Measurements from ENCODE around the gene LPGAT1.

LPGAT1 gene

GRCh38 chr1:211775170-211775569, 55.4 kb downstream of the LPGAT1 start:
- Histone ChIP-seq H3K9me3 (ENCODE audit: insufficient read depth, low read length) (no peaks in the 10 kb centered on the region), H4K20me1 (ENCODE audit: insufficient read depth, low read length) (no peaks in the 10 kb centered on the region), H3K9ac (ENCODE audit: low read length) (no peak overlapping the region), H3K79me2 (ENCODE audit: low read length) (no peaks in the 10 kb centered on the region), H3K4me2 (ENCODE audit: low read length) (no peak overlapping the region), H3K4me3 (ENCODE audit: low read length) (no peak overlapping the region), H3K27me3 (ENCODE audit: low read depth, low read length) (no peaks in the 10 kb centered on the region), H3K27ac (ENCODE audit: low read length) (no peak overlapping the region), H3K4me1 (ENCODE audit: low read length) (no peaks in the 10 kb centered on the region), H2AFZ (ENCODE audit: low read depth, low read length) (no peak overlapping the region), H3K36me3 (replicated peaks; ENCODE audit: low read depth, low read length) (peaks cover 15% of the 10 kb centered on the region)
- TF ChIP-seq EZH2phosphoT487 (IDR thresholded peaks at IDR 0.05; ENCODE audit: low read depth): no peak
- no peak for TF ChIP-seq CTCF (IDR thresholded peaks at IDR 0.05; ENCODE audit: low read depth, low read length)

GRCh38 chr1:211764701-211765100, 65.9 kb downstream of the LPGAT1 start:
- Histone ChIP-seq H3K79me2 (ENCODE audit: low read length) (no peaks in the 10 kb centered on the region), H3K27me3 (ENCODE audit: low read depth, low read length) (no peaks in the 10 kb centered on the region), H3K27ac (ENCODE audit: low read length) (no peak overlapping the region), H3K36me3 (replicated peaks; ENCODE audit: low read depth, low read length) (peaks cover 13% of the 10 kb centered on the region), H3K4me2 (ENCODE audit: low read length) (no peak overlapping the region), H2AFZ (ENCODE audit: low read depth, low read length) (no peak overlapping the region), H3K9ac (ENCODE audit: low read length) (no peak overlapping the region), H3K9me3 (ENCODE audit: insufficient read depth, low read length) (no peaks in the 10 kb centered on the region), H3K4me3 (ENCODE audit: low read length) (no peak overlapping the region), H3K4me1 (ENCODE audit: low read length) (peaks cover 8% of the 10 kb centered on the region), H4K20me1 (ENCODE audit: insufficient read depth, low read length) (no peaks in the 10 kb centered on the region)
- TF ChIP-seq CTCF (IDR thresholded peaks at IDR 0.05; ENCODE audit: low read depth, low read length) (no peak), EZH2phosphoT487 (IDR thresholded peaks at IDR 0.05; ENCODE audit: low read depth) (no peak)

- Histone ChIP-seq H3K27ac (ENCODE audit: low read length) (no peak overlapping the region), H3K9ac (ENCODE audit: low read length) (no peak overlapping the region), H3K79me2 (ENCODE audit: low read length) (no peaks in the 10 kb centered on the region), H3K4me3 (ENCODE audit: low read length) (no peak overlapping the region), H3K27me3 (ENCODE audit: low read depth, low read length) (no peaks in the 10 kb centered on the region), H3K9me3 (ENCODE audit: insufficient read depth, low read length) (no peaks in the 10 kb centered on the region), H4K20me1 (ENCODE audit: insufficient read depth, low read length) (no peaks in the 10 kb centered on the region), H2AFZ (ENCODE audit: low read depth, low read length) (no peak overlapping the region), H3K4me2 (ENCODE audit: low read length) (no peak overlapping the region), H3K4me1 (ENCODE audit: low read length) (peaks cover 8% of the 10 kb centered on the region), H3K36me3 (replicated peaks; ENCODE audit: low read depth, low read length) (peaks cover 26% of the 10 kb centered on the region)
- no peak for TF ChIP-seq CTCF (IDR thresholded peaks at IDR 0.05; ENCODE audit: low read depth, low read length)
- no peak for TF ChIP-seq EZH2phosphoT487 (IDR thresholded peaks at IDR 0.05; ENCODE audit: low read depth)
Measured at GRCh38 chr1:211762206-211762605, 68.4 kb downstream of the LPGAT1 start.

GRCh38 chr1:211761400-211761799, 69.2 kb downstream of the LPGAT1 start:
- no peaks in the 10 kb centered on the region for H4K20me1 ChIP-seq (ENCODE audit: insufficient read depth, low read length)
- no peak overlapping the region for H3K4me2 ChIP-seq (ENCODE audit: low read length)
- H3K36me3 ChIP-seq (replicated peaks; ENCODE audit: low read depth, low read length): peaks cover 26% of the 10 kb centered on the region
- H3K4me1 ChIP-seq (ENCODE audit: low read length): peaks cover 8% of the 10 kb centered on the region
- H2AFZ ChIP-seq (ENCODE audit: low read depth, low read length): no peak overlapping the region
- H3K27me3 ChIP-seq (ENCODE audit: low read depth, low read length): no peaks in the 10 kb centered on the region
- H3K79me2 ChIP-seq (ENCODE audit: low read length): no peaks in the 10 kb centered on the region
- no peak overlapping the region for H3K27ac ChIP-seq (ENCODE audit: low read length)
- H3K9me3 ChIP-seq (ENCODE audit: insufficient read depth, low read length): no peaks in the 10 kb centered on the region
- H3K9ac ChIP-seq (ENCODE audit: low read length): no peak overlapping the region
- TF ChIP-seq CTCF (IDR thresholded peaks at IDR 0.05; ENCODE audit: low read depth, low read length): no peak
- no peak for TF ChIP-seq EZH2phosphoT487 (IDR thresholded peaks at IDR 0.05; ENCODE audit: low read depth)
- H3K4me3 ChIP-seq (ENCODE audit: low read length): no peak overlapping the region

Measured in OCI-LY3 (cell line).